ENCODE results near the gene CLIP1.
A peak's percentile ranks its signal among the peaks of the same experiment; 100 is the strongest.
"Not testable (repeated sequence)": the region's sequence is repeated elsewhere in the genome, so short reads cannot be mapped to it uniquely, and the experiment has no call there.

The CLIP1 gene

GRCh38 chr12:122421821-122422729 lies at the start of gene CLIP1:
Gene CLIP1, minus strand, starts transcription at chr12:122422669. Its CDS starts 42,217 bp downstream, at chr12:122380452.
- peak; percentile 54 for DNase-seq (ENCODE audit: low read depth)

- no peak for DNase-seq (ENCODE audit: low read depth)
These were observed 49.1 kb upstream of the CLIP1 start for GRCh38 chr12:122471324-122472226.

DNA sequence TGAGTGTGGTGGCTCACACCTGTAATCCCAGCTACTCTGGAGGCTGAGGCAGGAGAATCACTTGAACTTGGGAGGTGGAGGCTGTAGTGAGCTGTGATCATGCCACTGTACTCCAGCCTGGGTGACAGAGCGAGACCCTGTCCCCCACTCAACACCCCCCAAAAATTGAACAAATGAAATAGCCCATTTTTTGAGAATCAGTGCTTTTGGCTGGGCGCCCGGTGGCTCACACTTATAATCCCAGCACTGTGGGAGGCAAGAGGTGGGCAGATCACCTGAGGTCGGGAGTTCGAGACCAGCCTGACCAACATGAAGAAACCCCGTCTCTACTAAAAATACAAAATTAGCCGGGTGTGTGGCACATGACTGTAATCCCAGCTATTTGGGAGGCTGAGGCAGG lies 48.1 kb upstream of the CLIP1 start:
- DNase-seq (ENCODE audit: low read depth), result not testable (repeated sequence)

GRCh38 chr12:122469856-122470255 lies 47.4 kb upstream of the CLIP1 start:
- not testable (repeated sequence) for DNase-seq (ENCODE audit: low read depth)

DNA sequence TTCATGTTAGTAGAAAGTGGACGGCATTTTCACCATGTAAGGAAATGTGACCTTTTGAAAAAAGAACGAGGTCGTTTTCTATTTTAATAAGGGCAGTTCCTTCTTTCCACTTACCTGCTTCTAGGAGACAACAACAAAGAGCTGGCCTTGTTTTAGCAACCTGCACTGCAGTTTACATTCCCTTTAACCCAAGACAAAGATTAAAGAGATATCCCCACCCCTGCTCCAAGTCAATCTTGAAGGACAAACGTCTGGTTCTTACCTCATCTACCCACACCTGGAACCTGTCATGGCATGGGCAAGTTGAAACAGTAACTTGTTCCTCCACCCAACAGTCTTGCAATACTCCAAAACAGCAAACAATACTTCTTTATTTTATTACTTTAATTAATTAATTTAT lies 45.5 kb upstream of the CLIP1 start:
- no peak for DNase-seq (ENCODE audit: low read depth)

DNA sequence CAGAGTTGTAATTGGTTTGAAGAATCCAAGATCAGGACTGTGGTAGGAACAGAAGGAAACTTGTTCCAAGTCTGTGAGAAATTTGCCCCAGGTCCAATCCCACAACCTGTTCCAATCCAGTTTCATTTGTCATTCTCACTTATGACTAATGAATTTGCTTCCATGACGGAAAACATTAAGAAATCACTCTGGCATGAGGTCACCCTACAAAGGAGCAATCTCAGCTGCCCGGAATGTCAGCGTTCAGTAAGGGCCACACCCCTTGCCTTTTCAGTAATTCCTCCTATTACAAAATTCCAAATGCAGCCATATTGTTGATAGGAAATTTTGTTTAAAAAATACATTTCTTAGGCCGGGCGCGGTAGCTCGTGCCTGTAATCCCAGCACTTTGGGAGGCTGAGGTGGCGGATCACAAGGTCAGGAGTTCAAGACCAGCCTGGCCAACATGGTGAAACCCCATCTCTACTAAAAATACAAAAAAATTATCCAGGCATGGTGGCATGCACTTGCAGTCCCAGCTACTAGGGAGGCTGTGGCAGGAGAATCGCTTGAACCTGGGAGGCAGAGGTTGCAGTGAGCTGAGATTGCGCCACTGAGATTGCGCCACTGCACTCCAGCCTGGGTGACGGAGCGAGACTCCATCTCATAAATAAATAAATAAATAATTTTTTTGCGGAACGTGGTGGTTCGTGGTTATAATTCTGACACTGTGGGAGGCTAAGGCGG lies 42.0 kb upstream of the CLIP1 start:
- DNase-seq (ENCODE audit: low read depth), result not testable (repeated sequence)

DNA sequence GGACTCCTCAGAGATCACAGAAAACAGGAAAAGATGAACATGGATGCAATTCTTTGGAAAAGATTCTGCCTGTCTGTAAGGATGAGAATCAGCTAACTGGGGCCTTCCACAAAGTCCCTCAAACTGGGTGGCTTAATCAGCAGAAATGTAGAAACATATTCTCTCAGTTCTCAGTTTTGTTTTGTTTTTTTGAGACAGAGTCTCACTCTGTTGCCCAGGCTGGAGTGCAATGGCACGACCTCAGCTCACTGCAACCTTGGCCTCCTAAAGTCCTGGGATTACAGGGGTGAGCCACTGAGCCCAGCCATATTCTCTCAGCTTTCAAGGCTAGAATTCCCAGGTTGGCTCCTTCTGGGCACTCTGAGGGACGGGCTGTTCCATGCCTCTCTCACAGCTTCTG lies 38.2 kb upstream of the CLIP1 start:
- no peak for DNase-seq (ENCODE audit: low read depth)

- no peak for DNase-seq (ENCODE audit: low read depth)
These were observed 37.6 kb upstream of the CLIP1 start for GRCh38 chr12:122460061-122460460.

DNA sequence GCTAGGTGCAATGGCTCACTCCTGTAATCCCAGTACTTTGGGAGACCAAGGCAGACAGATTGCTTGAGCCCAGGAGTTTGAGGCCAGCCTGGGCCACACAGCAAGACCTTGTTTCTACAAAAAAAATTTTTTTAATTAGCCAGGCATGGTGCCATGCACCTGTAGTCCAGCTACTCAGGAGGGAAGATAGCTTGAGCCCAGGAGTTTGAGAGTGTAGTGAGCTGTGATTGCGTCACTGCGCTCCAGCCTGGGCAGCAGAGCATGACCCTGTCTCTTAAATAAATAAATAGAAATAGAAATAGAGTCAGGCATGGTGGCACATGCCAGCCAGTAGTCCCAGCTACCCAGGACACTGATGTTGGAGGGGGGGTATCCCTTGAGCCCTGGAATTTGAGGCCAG lies 36.7 kb upstream of the CLIP1 start:
- no peak for DNase-seq (ENCODE audit: low read depth)

- DNase-seq (ENCODE audit: low read depth), result no peak
These were observed 35.9 kb upstream of the CLIP1 start for GRCh38 chr12:122458105-122459035.

GRCh38 chr12:122457627-122458026 lies 35.2 kb upstream of the CLIP1 start:
- no peak for DNase-seq (ENCODE audit: low read depth)

DNA sequence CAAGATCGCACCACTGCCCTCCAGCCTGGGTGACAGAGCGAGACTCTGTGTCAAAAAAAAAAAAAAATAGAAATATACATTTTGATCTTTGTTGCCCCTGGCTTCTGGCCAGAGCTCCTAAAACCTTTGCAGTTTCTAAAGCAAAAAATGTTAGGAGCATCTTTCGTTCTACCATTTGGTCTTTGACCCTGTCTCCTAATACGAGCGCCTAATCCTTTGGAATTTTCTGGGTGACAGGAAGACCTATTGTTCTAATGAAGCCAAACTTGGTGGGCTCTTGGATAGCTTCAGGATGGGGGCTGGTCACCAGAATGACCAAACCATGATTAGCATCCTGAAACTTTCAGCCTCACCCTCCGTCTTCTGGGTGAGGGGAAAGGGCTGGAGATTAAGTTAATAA lies 32.3 kb upstream of the CLIP1 start:
- no peak for DNase-seq (ENCODE audit: low read depth)

- DNase-seq (ENCODE audit: low read depth), result no peak
These were observed 31.8 kb upstream of the CLIP1 start for GRCh38 chr12:122454250-122454721.

- no peak for DNase-seq (ENCODE audit: low read depth)
These were observed 30.3 kb upstream of the CLIP1 start for GRCh38 chr12:122452701-122453285.

- DNase-seq (ENCODE audit: low read depth), result no peak
These were observed 26.8 kb upstream of the CLIP1 start for GRCh38 chr12:122449317-122449716.

GRCh38 chr12:122447825-122448224 lies 25.4 kb upstream of the CLIP1 start:
- not testable (repeated sequence) for DNase-seq (ENCODE audit: low read depth)

GRCh38 chr12:122446390-122446789 lies 23.9 kb upstream of the CLIP1 start:
- not testable (repeated sequence) for DNase-seq (ENCODE audit: low read depth)

GRCh38 chr12:122444071-122444470 lies 21.6 kb upstream of the CLIP1 start:
- DNase-seq (ENCODE audit: low read depth), result not testable (repeated sequence)

DNA sequence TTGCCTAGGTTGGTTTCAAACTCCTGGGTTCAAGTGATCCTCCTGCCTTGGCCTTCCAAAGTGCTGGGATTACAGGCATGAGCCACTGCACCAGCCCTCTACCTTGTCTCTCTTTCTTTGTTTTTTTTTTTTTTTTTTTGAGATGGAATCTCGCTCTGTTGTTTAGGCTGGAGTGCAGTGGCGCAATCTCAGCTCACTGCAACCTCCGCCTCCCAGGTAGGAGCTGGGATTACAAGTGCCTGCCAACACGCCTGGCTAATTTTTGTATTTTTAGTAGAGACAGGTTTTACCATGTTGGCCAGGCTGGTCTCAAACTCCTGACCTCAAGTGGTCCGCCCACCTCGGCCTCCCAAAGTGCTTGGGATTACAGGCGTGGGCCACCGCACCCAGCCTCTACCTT lies 16.4 kb upstream of the CLIP1 start:
- DNase-seq (ENCODE audit: low read depth), result not testable (repeated sequence)

- no peak for DNase-seq (ENCODE audit: low read depth)
These were observed 15.2 kb upstream of the CLIP1 start for GRCh38 chr12:122437656-122438121.

All from activated T-helper 9 cell treated with anti-CD3 and anti-CD28 coated beads, Interleukin-2, amount 50 U/mL, for 16 hours (primary cell).